Myocyte (in vitro differentiated cells): ENCODE data around the gene ZNF480. TPM values are rescaled to one million over a fixed set of nuclear protein-coding genes. Genes with fewer than 3 reads are reported as not detected.
"Not testable (repeated sequence)": the region's sequence is repeated elsewhere in the genome, so short reads cannot be mapped to it uniquely, and the experiment has no call there.

ENCODE experiments used
- DNase-seq: peaks from one replicate; pipeline ENCODE4 v3.0.0-alpha.2; 2012; ENCODE audit warnings: low read depth
- microRNA counts: library from miRNA; unstranded; fragments of <30 nt; microRNA quantifications from one replicate; lab custom pipeline; 2016
- microRNA-seq: library from miRNA; unstranded; fragments of <30 nt; microRNA quantifications from one replicate; pipeline ENCODE4, GENCODE V29; 2016
- total RNA-seq: library from RNA; depleted of rRNA; stranded (reverse); fragments of >200 nt; gene quantifications from 2 replicates; pipeline ENCODE4 v1.2.3, GENCODE V29; 2014

The ZNF480 gene
- total RNA-seq, 1 donor from 2014 or later = 6.6 TPM

DNA sequence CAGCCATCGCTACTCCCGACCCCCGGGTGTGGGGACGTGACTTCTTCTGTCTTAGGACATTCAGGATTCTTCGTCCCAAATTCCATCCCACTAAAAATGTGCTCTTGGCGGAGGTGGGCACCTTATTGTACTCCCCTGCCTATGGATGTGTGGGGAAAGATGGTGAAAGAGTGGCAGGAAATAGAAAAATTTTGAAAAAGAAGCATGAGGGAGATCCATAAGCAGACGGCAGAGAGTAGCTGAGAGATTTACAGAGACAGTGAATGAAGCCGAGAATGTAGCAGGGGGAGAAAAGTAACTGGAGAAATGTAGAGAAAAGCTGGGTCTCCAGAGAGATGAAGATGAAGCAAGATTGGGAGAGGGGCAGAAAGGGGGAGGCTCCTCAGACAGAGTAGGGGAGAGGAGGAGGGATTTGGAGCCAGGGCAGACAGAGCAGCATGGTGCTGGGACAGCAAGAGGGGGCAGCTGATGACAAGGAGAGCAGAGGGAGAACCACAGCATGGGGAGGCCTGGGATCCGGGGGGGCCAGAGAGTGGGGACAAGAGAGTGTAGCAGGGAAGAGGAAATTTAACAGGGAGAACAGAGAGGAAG, 39.9 kb downstream of the ZNF480 start:
- peak; percentile 13 for DNase-seq

DNA sequence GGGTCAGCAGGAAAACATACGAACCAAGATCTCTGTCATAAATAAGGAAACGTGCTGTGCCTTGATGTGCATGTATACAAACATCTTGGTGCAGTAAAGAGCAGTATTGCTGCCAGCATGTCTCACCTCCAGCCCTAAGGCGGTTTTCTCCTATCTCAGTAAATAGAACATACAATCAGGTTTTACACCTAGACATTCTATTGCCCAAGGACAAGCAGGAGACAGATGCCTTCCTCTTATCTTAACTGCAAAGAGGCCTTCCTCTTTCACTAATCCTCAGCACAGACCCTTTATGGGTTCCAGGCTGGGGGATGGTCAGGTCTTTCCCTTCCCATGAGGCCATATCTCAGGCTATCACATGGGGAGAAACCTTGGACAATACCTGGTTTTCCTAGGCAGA, 42.1 kb downstream of the ZNF480 start:
- DNase-seq = not testable (repeated sequence)

DNA sequence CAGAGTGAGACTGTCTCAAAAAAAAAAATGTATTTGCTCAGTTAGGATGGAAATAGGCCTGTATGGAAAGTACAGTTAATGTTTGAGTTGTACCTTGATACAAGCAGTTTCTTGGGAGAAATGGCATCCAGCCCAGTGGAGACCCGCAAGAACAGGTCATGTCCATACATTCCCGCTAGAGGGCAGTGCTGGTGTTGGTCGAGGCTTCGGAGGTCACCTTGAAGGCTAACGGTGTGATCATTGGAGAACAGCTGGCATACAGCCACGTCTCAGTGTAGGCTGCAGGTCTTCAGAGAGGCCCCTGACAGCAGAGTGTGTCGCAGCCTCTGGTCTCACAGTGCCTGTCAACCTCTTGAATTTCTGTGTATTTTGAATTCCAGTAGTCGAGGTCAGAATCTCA, 46.6 kb downstream of the ZNF480 start:
- peak; percentile 7 for DNase-seq

DNA sequence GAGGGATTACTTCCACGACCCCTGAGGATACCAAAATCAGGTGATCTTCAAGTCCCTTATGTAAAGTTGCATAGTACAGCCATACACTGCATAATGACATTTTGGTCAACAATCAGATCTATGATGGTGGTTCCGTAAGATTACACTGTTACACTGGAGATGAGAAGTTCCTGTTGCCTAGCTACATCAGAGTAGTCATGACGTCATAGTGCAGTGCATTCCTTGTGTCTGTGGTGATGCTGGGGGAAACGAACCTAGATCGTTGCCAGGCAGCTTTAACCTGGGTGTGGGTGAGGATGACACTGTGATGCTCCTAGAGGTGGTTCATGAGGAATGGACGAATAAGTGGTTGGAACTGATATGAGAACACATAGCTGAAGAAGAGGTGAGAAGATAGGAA, 48.2 kb downstream of the ZNF480 start:
- DNase-seq = no peak

DNA sequence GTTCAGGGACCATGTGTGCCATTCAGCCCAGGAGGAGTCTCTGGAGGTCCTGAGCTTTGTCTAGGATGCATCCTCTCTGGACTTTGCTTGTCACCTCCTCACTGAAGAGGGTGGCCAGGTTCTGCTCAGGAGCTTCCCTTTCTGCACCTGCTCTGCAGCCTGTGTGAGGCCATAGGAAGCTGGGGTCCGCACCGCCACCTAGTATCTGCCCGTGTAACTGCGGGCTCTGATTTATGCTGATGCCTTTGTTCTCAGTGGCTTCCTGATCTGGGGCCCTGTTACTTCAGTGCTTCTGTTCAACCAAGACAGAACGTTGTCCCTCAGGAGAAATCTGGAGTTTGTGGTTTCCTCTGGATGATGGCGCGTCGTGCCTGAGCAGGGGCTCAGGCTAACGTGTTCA, 54.5 kb downstream of the ZNF480 start:
- DNase-seq = no peak

DNA sequence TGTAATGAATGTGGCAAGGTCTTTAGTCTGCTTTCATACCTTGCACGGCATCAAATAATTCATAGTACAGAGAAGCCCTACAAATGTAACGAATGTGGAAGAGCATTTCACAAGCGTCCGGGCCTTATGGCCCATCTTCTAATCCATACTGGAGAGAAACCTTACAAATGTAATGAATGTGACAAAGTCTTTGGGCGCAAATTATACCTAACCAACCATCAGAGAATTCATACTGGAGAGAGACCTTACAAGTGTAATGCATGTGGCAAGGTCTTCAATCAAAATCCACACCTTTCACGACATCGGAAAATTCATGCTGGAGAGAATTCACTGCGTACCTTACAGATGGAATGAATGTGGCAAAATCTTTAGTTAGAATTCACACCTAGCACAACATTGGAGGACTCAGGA, 69.5 kb downstream of the ZNF480 start:
- no peak for DNase-seq

DNA sequence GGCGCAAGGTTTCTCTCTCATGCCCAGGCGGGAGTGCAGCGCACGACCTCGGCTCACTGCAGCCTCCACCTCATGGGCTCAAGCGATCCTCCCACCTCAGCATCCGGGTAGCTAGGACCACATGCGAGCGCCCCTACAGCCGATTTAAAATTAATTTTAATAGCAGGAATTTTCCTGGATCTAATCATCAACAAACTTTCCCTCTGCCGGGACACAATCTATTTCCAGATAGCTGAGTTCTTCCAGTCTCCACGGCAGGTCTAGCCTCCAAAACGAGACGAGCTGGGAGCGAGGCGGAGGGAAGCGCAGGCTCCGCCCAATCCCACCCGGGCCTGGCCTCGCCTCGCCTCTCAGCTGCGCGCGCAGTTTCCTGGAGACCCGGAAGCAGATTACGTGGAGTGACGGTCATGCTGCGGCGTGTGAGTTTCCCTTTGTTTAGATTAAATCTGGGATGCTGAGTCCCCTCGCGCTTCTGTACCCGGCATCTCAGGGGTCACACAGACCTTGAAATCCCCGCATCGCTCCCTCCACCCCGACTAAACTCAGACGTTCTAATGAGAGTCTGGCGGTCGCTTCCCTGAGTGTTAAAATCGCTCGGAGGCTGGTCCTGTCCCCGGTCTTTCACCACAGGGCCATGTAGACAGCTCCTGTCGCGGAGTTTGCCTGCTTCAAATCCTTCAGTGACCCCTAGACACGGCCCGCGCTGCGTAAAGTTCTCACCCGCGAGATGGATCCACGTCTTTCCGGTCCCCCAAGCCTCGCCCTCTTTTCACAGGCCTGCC, 72.8 kb downstream of the ZNF480 start, which contains the start of gene ZNF880:
ZNF880 (plus strand) TSS at position 365 of the 782 bp plus-strand sequence; CDS start at position 408, 43 bp downstream.
- peak; percentile 93 for DNase-seq

DNA sequence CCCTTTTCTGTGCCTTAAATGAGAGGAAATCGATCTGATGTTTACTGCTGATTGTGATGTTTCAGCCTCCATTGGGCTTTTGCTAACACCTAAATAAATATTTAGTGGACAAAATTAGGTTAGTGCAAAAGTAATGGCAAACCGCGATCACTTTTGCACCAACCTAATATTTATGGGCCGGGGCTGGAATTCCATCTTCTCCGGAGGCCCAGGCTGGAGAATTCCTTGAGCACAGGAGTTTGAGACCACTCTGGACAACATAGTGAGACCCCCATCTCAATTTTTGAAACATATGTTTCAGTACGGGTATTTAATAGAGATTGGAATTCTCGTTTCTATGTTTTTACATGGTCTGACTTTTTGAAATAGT, 73.4 kb downstream of the ZNF480 start:
- no peak for DNase-seq

MicroRNA genes within 50 kb of the gene (microRNA counts, 767-probe panel; counts per million panel counts)
- not detected for microRNA hsa-miR-643 (lab: Ali Mortazavi, UCI)

Small RNA genes lying within 50 kb of the gene (microRNA-seq; reads per million reads assigned to microRNA genes)
- 0.97 reads per million for gene MIR643

Other genes with a start within 250 kb of the ZNF480 start
- 9.4 and 9.9 TPM in 2 replicates for gene ZNF432, start 248.3 kb upstream of the ZNF480 start, total RNA-seq
- gene ZNF841, start 201.4 kb upstream of the ZNF480 start, total RNA-seq = 13.3 and 13.9 TPM in 2 replicates
- 10.6 and 11.3 TPM in 2 replicates for gene ZNF616, start 157.2 kb upstream of the ZNF480 start, total RNA-seq
- 4.5 and 4.8 TPM in 2 replicates for gene ZNF836, start 125.5 kb upstream of the ZNF480 start, total RNA-seq
- gene PPP2R1A, start 107.1 kb upstream of the ZNF480 start, total RNA-seq = 351 and 428 TPM in 2 replicates
- 12.1 and 12.7 TPM in 2 replicates for gene ZNF766, start 27.6 kb upstream of the ZNF480 start, total RNA-seq
- gene ZNF610, start 39.1 kb downstream of the ZNF480 start, total RNA-seq = 3.3 and 4.4 TPM in 2 replicates
- 18.1 and 50.1 TPM in 2 replicates for gene ZNF880, start 72.8 kb downstream of the ZNF480 start, total RNA-seq
- 8.7 and 26.8 TPM in 2 replicates for gene ZNF528, start 100.7 kb downstream of the ZNF480 start, total RNA-seq
- 0.05 and 0.08 TPM in 2 replicates for gene ZNF534, start 132.0 kb downstream of the ZNF480 start, total RNA-seq
- gene ZNF578, start 156.4 kb downstream of the ZNF480 start, total RNA-seq = 2.2 and 4.7 TPM in 2 replicates
- 16.8 and 16.9 TPM in 2 replicates for gene ZNF808, start 230.5 kb downstream of the ZNF480 start, total RNA-seq